DMS153 treated with DMSO at 0.1 percent for 48 hours (cell line): ENCODE data around the gene ZFPL1.

ENCODE experiments used
- DNase-seq: peaks from one replicate; lab custom pipeline; 2025; ENCODE audit not compliant: unreplicated experiment; lab: John Stamatoyannopoulos, UW

The ZFPL1 gene

GRCh38 chr11:65059959-65060824, 23.8 kb upstream of the ZFPL1 start:
- no peak for DNase-seq

GRCh38 chr11:65060913-65061408, 23.1 kb upstream of the ZFPL1 start:
- DNase-seq = no peak

- no peak for DNase-seq
Observed at GRCh38 chr11:65063532-65063931, 20.5 kb upstream of the ZFPL1 start.

GRCh38 chr11:65064847-65065240, 19.2 kb upstream of the ZFPL1 start:
- no peak for DNase-seq

- DNase-seq = no peak
Observed at GRCh38 chr11:65065851-65066250, 18.2 kb upstream of the ZFPL1 start.

- no peak for DNase-seq
Observed at GRCh38 chr11:65066315-65066714, 17.7 kb upstream of the ZFPL1 start.

- DNase-seq = peak; percentile 53
Observed at GRCh38 chr11:65066805-65067291, 17.2 kb upstream of the ZFPL1 start.

- no peak for DNase-seq
Observed at GRCh38 chr11:65067446-65067845, 16.6 kb upstream of the ZFPL1 start.

GRCh38 chr11:65069217-65069616, 14.8 kb upstream of the ZFPL1 start:
- no peak for DNase-seq

- DNase-seq = no peak
Observed at GRCh38 chr11:65071907-65072630, 12.0 kb upstream of the ZFPL1 start.

- DNase-seq = no peak
Observed at GRCh38 chr11:65072631-65072966, 11.4 kb upstream of the ZFPL1 start.

GRCh38 chr11:65077451-65077850, 6.6 kb upstream of the ZFPL1 start:
- DNase-seq = no peak

GRCh38 chr11:65078151-65078550, 5.9 kb upstream of the ZFPL1 start:
- DNase-seq = peak; percentile 6

- no peak for DNase-seq
Observed at GRCh38 chr11:65078786-65079342, 5.2 kb upstream of the ZFPL1 start.

GRCh38 chr11:65083134-65083833, 738 bp upstream of the ZFPL1 start:
- no peak for DNase-seq

GRCh38 chr11:65084598-65085375, 765 bp downstream of the ZFPL1 start:
- no peak for DNase-seq

GRCh38 chr11:65085446-65085845, 1.4 kb downstream of the ZFPL1 start:
- DNase-seq = no peak

GRCh38 chr11:65086809-65087208, 2.8 kb downstream of the ZFPL1 start:
- no peak for DNase-seq

GRCh38 chr11:65087216-65087615, 3.2 kb downstream of the ZFPL1 start:
- no peak for DNase-seq

GRCh38 chr11:65087827-65088226, 3.8 kb downstream of the ZFPL1 start:
- DNase-seq = no peak
